GM19351 (cell line): Measurements from ENCODE around the gene REPS2.

Source experiments
- ATAC-seq: cut with Tn5 transposase; IDR thresholded peaks from one replicate; pipeline ENCODE4 v1.9.1; 2021; ENCODE audit warnings: mild to moderate bottlenecking, moderate library complexity; ENCODE audit not compliant: unreplicated experiment

The REPS2 gene

DNA sequence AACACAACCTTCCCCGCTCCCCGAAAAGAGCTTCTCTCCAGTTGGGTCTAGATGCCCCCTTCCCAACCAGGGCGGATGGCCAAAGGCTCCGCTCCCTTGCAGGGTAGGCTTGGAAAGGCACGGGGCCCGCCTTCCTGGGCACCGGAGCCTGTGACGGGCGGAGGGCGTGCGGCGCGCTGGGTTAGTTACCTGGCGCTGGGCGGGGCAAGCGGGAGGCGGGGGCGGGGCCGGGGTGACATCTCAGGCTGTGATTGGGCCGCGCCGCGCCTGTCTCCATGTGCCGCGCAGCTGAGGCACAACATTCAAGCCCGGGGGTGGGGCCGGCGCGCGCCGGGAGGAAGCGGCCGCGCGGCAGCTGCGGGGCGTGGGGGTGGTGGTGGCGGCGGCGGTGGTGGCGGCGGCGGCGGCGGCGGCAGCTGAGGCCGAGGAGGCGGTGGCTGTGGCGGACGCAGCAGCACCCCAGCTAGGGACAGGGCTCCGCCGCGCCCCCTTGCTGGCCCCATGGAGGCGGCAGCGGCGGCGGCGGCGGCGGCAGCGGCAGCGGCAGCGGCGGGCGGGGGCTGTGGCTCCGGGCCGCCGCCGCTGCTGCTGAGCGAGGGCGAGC lies at the start of gene REPS2:
REPS2 (plus strand) TSS at position 298 of the 604 bp plus-strand sequence; CDS start at position 502, 204 bp downstream.
- ATAC-seq, result peak; percentile 92

DNA sequence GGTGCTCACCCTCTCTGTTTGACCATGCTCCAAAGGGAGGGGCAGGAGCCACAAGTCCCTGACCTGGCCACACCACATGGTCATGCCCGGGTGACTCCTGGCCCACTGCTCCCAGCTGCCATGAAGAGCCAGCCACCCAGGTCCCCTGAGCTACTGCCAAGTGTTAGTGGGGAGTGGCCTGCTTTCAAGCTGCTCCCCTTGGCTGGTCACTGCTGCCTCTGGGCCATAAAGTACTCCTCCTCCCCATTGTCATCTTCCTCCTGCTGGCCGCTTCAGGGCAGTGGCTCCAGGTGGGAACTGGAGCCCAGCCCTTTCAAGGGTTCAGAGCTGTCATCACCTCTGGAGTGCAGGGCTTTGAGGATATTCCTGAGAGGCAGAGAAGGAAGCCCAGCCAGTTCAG lies 49.0 kb upstream of the REPS2 start:
- ATAC-seq, result no peak

DNA sequence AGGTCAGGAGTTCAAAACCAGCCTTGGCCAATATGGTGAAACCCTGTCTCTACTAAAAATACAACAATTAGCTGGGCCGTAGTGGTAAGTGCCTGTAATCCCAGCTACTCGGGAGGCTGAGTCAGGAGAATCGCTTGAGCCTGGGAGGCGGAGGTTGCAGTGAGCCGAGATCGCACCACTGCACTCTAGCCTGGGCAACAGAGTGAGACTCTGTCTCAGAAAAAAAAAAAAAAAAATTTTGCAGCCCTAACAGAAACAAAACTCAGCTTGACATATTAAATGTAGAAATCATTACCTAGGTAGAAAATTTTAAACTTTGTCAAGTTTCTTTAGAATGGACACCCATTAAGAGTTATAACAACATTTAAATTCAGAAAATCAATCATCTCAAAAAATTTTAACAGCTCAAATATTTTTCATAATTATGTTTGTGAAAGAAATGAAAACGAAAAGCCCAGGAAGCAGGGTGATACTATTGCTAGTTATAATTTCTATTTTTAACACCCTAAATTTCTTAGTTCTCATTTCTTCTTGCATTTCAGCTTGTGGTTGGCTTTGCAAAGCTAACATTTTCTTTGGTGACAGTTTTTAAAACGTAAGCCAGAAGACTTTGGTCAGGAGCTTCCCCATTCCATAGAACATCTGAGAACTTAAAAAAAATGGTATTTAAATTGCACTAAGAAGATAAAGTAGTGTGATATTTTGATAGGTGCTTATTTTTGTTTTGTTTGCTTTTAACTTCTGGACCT lies 43.0 kb upstream of the REPS2 start:
- ATAC-seq, result peak; percentile 84

DNA sequence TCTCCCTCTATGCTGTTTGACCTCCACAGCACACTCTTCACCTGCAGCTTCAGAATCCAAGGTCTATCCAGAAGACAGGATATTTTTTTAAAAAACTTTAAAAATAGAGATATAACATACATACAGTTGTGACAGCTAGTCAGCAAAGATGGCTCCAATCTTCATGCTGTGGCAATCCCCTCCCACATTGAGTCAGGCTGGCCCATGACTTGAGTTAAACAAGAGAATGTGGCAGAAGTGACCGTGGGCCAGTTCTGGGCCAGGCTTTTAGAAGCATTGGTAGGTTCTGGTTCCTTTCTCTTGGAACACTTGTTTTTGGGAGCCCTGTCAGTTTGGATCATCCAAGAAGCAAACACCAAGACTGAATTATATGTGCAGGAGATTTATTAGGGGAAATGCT lies 36.1 kb upstream of the REPS2 start:
- ATAC-seq, result no peak

DNA sequence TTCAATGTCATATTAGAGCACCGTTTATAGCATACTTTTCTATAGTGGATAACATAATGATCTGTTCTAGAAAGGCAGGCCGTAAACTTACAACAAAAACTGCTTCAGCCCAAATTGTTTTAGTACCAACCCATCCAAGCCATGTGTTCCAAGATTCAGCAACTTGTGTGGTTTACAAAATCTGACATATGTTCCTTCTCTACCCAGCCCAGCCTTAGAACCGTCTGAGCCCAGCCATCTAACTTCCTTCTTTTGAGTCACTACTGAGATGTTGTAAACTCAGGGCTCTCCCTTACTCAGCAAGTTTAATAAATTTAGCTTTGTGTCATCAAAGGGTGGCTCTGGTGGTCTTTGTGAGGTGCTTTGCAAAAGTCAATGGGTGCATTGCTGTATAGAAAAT lies 32.4 kb upstream of the REPS2 start:
- no peak for ATAC-seq

DNA sequence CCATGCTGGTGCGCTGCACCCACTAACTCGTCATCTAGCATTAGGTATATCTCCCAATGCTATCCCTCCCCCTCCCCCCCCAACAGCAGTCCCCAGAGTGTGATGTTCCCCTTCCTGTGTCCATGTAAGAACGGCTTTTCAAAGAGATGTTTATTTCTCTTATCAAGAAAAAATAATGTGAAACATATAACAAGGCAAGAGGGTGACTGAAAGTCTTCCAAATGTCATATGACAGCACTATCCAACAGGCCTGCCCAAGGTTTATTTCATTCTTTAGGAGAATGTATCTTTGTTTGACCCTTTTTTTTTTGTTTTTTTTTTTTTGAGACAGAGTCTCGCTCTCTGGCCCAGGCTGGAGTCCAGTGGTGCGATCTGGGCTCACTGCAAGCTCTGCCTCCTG lies 29.9 kb upstream of the REPS2 start:
- no peak for ATAC-seq

DNA sequence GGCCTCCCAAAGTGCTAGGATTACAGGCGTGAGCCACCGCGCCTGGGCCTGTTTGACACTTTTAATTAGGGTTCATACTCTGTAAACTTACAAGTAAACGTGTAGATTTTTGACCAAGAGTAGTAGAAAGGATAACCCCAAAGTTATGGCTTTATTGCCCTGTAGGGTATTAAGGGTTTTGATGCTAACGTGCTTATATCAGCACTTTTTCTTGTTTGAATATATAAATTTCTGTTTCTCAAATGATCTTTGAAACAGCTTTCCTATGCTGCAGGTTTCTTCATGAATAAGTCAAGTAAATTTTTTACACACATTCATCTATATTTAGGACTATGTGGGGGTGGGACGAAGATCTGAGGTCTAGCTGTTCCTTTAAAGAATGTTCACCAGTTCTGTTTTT lies 29.3 kb upstream of the REPS2 start:
- no peak for ATAC-seq

DNA sequence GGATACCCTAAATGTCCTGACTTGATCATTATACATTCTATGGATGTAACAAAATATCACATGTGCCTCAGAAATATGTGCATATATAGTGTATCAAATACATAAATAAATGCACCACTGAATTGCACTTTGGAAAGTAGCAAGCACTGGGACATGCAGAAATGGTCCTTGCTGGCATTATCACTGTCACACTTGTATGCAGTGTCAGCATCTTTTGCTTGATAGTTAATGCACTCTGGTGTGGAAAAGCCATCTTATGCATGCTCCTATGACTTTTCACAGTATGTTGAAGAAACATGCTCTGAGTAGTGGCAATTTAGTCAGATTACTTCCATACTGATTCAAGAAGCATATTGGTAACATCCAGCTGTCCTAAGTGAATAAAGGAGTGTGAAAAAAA lies 27.5 kb upstream of the REPS2 start:
- ATAC-seq, result no peak

DNA sequence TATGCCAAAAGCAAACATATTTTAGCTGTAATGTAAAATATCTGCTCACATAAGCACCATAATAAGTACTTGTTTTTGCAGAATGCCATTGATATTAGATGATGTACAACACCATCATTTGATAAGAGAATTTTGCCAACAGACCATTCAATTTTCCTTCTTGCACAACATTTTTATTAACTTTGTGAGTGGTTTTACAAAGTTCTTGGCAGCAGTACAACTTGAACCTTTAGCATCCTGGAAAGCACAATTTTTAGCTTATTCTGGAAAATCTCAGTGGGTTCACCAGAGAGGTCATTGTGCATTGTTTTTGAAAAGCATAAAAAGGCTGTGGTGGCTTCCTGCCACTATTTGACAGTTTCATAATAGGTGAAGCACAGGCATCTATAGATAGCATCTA lies 26.4 kb upstream of the REPS2 start:
- ATAC-seq, result no peak

DNA sequence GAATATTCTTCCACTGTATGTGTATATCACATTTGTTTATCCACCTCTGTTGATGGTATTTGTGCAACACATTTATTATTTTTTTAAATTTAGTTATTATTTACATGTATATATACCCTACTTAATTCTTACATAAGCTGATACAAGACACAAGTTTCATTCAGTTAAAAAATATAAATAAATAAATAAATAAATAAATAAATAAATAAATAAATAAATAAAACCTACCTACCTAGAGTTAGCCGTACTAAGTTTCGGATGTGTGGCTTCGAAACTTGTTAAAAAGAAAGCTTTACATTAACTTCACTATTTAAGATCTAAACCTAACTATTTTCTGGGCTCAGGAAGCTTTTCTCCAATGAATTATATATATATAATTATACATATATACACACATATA lies 23.3 kb upstream of the REPS2 start:
- ATAC-seq, result no peak

DNA sequence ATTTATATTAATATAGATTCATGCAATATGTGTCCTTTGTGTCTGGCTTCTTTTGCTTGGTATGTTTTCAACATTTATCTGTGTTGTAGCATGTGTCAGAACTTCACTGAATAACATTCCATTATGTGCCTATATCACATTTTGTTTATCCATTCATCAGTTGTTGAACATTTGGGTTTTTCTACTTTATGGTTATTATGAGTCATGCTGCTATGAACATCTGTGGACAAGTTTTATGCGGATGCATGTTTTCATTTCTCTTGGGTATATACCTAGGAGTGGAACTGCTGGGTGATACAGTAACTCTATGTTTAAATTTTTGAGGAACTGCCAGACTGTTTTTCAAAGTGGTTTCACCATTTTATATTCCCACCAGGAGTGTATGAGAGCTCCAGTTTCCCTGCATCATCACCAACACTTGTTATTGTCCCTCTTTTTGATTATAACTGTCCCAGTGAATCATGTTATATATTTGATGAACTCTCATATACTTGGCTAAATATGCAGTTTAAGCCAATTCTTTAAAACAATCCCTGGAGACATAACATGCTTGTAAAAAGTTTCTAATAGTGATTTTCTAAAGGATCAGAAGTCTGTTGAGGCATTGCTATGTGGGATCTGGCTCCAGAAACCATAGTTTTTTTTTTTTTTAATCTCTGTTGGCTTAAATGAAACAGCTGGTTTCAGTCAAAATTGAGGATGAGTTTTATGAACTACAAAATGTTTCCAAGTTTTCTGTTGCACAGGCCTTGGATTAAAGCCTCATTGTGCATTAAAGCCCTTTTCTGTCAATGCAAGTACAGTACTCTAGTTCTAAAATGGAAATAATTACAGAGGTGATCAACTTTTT lies 21.6 kb upstream of the REPS2 start:
- no peak for ATAC-seq

DNA sequence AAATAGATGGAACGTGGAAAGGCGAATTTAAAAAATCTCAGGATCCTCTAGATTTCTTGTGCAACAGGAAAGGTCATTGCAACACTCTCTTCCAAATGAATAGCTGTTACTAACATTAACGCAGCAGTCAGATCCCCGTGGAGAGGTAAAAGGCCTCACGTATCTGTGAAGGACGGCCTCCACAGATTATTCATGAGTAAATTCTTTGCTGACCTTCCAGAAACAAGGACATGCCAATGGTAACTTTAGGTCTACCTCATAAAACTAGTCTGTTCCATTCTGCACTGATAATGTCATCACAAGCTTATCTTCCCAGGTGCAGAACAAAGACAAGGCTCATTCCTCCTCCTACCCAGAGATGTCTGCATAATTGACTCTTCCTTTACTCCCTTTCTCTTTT lies 16.1 kb upstream of the REPS2 start:
- no peak for ATAC-seq

DNA sequence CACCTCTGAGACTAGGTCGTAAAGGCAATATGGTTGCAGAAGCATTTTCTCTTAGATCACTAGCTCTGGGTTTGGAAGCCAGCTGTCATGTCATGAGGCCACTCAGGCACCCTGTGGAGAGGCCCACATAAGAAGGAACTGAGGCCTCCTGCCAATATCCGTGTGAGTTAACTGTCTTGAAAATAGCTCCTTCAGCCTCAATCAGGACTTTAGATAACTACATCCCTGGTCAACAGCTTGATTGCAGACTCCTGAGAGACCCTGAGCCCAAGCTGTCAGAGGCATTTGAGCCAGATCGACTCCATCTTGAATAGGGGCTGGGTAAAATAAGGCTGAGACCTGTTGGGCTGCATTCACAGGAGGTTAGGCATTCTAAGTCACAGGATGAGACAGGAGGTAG lies 15.1 kb upstream of the REPS2 start:
- no peak for ATAC-seq

DNA sequence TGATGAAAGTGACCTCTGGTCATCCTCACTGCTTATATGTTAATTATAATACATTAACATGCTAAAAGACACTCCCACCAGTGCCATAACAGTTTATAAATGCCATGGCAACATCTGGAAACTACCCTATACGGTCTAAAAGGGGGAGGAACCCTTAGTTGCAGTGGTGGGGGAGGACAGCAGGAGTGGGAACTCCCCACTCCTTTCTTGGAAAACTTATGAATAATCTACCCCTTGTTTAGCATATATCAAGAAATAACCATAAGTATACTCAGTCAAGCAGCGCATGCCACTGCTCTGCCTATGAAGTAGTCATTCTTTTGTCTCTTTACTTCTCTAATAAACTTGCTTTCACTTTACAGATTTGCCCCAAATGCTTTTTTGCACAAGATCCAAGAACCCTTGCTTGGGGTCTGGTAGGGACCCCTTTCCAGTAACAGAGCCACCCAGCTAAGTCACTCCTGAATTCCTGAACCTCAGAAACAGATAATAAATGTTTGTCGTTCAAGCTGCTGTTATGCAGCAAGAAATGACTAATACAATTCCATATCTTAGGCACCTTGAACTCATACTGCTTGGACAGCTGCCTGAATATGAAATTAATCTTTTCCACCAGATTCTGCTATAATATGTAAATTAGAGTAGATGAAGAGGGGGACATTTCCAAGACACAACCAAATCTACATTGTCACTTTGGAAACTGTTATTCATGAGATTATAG lies 14.4 kb upstream of the REPS2 start:
- ATAC-seq, result no peak

DNA sequence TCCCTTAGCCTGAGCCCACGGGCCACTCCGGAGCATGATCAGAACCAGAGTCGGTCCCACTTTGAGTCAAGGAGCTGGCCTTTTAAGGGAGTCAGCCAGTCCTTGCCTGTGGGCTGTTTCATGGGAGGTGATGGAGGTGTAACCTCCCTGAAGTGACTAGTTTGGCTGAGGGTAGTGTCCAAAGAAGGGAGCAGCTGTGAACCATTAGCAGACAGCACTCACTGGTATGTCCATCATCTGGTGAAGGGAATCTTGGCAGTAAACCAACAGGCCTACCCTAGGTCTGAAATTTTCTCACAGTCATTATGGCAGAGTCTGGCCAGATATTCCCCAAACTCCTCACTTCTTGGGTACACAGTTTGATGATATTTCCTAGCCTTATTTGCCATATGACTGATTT lies 12.3 kb upstream of the REPS2 start:
- no peak for ATAC-seq

DNA sequence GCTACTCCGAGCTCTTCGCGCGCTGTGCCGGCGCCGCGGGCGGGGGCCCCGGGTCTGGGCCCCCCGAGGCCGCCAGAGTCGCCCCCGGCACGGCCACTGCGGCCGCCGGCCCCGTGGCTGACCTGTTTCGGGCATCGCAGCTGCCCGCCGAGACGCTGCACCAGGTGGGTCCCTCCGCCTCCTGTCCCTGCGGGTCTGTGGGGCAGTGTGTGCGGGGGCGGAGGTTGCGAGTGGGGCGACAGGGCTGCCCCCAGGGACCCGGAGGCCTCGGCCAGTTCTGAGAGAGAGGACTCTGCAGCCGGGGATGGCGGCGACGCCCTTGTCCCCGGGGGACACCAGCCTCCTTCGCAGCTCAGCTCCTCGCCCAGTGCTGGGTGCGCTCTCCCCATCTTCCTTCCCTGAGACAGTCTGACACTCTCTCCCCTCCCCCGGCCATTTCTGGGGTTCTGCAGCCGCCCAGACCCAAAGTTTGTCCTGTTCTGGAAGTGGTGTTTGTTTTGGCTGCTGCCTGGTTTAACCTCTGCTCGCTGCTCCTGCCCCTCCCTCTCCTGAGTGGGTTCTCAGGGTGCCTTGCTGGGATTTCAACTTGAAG lies 609 bp downstream of the REPS2 start:
- peak; percentile 26 for ATAC-seq

DNA sequence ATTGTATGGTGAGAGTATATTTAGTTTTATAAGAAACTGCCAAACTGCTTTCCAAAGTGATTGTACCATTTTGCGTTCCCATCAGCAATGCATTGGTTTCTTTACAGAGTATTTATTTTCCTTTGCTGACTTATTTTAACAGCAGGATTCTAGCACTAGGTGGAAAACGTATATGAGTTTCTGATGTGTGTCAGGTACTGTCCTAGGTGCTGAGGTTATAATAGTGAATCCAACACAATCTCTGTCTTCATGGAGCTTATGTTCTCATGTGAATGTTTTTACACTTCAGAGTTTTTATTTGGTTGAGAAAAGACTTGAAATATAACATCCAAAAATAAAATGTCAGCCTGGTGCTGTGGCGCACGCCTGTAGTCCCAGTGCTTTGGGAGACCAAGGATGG lies 4.0 kb downstream of the REPS2 start:
- ATAC-seq, result no peak

DNA sequence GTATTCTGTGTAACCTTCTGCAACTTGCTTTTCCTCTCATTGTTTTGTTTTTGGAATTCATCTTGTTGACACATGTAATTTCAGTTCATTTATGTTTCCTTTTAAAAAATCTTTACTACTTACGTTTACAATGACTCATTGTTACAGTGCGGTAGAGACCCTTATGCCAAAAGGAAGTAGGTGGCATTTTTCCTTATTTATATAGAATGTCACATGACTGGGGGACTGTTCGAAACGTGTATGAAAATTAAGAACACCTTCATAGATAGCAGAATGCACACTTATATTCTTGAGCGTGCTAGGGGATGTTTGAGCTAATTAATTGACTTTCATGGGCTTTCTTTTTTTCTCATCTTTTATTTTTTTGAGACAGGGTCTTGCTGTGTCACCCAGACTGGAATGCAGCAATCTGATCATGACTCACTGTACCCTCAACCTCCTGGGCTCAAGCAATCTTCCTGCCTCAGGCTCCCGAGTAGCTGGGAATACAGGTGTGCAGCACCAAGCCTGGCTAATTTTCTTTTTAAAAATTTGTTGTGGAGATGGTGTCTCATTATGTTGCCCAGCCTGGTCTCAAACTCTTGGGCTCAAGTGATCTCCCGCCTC lies 7.3 kb downstream of the REPS2 start:
- ATAC-seq, result no peak

DNA sequence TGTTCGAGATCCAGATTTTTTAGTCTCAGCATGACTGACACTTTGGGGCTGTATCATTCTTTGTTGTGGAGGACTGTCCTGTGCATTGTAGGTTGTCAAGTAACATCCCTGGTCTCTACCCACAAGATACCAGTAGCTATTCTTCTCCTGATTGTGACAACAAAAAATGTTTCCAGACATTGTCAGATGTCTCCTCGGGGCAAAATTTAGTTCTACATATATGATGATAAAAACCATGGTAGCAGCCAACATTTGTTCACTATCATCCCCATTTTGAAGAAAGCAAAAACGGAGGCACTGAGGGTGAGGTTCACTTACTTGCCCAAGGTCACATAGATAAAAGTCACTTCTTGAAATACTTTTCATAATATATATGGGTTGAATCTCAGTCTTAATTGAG lies 11.3 kb downstream of the REPS2 start:
- no peak for ATAC-seq

DNA sequence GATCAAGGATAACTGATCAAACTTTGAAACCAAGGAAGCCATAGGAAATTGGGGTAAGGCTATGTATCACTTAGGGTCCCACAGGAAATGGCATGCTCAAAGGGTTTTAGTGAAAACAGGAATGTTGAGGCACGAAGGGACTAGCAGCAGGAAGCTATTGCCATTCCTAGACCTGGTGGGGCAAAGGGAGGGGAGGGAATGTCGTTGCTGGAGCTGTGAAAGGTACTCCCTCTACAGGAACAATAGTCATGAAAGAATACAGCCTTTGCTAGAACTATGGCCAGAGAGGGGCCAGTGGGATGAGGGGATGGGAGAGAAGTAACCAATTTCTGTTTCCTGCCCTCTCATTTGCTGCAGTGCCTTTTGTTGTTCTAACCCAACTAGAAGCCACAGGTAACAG lies 11.9 kb downstream of the REPS2 start:
- ATAC-seq, result no peak
